Liver (tissue), 9 donors: Measurements from ENCODE around the gene UBE2E2. TPM values are rescaled to one million over a fixed set of nuclear protein-coding genes. Genes with fewer than 3 reads are reported as not detected.

ENCODE experiments used
- DNase-seq: peaks from one replicate; pipeline ENCODE4 v3.0.0-alpha.2; 2017; ENCODE audit warnings: low spot score
- H3K27ac ChIP-seq, 2 donors: one replicate each; pipeline ENCODE4 v1.7.0; 2013; ENCODE audit warnings: inconsistent platforms in 2 of 2, low read length in 2 of 2, control low read depth in 1 of 2, low read depth in 1 of 2, mild to moderate bottlenecking in 1 of 2
- H3K27me3 ChIP-seq, 4 donors: one replicate each; pipeline versions ENCODE4 v1.6.1 to v1.7.0; 2013; ENCODE audit warnings: low read length in 3 of 4, inconsistent platforms in 1 of 4, mild to moderate bottlenecking in 1 of 4, moderate library complexity in 1 of 4; ENCODE audit not compliant: control insufficient read depth in 4 of 4, insufficient read depth in 4 of 4
- H3K36me3 ChIP-seq, 4 donors: one replicate each; pipeline versions ENCODE4 v1.6.1 to v1.7.0; 2013; ENCODE audit warnings: low read length in 3 of 4, mild to moderate bottlenecking in 3 of 4, low read depth in 1 of 4, moderate library complexity in 1 of 4; ENCODE audit not compliant: control insufficient read depth in 4 of 4, insufficient read depth in 3 of 4
- H3K4me1 ChIP-seq, 4 donors: one replicate each; pipeline versions ENCODE4 v1.6.1 to v1.7.0; 2013; ENCODE audit warnings: low read length in 3 of 4, mild to moderate bottlenecking in 3 of 4, moderate library complexity in 1 of 4; ENCODE audit not compliant: control insufficient read depth in 4 of 4, insufficient read depth in 4 of 4
- H3K4me3 ChIP-seq, 3 donors: one replicate each; pipeline versions ENCODE4 v1.6.1 to v1.7.0; 2013; ENCODE audit warnings: low read length in 3 of 3, control low read depth in 1 of 3, low read depth in 1 of 3, mild to moderate bottlenecking in 1 of 3
- H3K9ac ChIP-seq, 2 donors: one replicate each; pipeline ENCODE4 v1.7.0; 2013; ENCODE audit warnings: low read length in 2 of 2, mild to moderate bottlenecking in 2 of 2, moderate library complexity in 2 of 2, control low read depth in 1 of 2, low read depth in 1 of 2
- H3K9me3 ChIP-seq, 4 donors: one replicate each; pipeline versions ENCODE4 v1.6.1 to v1.7.0; 2013; ENCODE audit warnings: low read length in 3 of 4; ENCODE audit not compliant: control insufficient read depth in 4 of 4
- EGR1 ChIP-seq, 2 donors: IDR thresholded peaks; 2 replicates each; pipeline ENCODE4 v1.6.1; 2016 to 2018; ENCODE audit warnings: antibody characterized with exemption in 2 of 2, low read depth in 2 of 2
- FOXA1 ChIP-seq: IDR thresholded peaks from 2 replicates; pipeline ENCODE4 v1.6.1; 2016; ENCODE audit warnings: antibody characterized with exemption
- FOXA2 ChIP-seq: IDR thresholded peaks from 2 replicates; pipeline ENCODE4 v1.6.1; 2016; ENCODE audit warnings: antibody characterized with exemption
- GABPA ChIP-seq, 2 donors: IDR thresholded peaks in 1 of 2; conservative IDR thresholded peaks in 1 of 2; 2 replicates each; pipeline ENCODE4 v1.6.1; 2016; ENCODE audit warnings: antibody characterized with exemption in 2 of 2, mild to moderate bottlenecking in 1 of 2, moderate library complexity in 1 of 2
- HNF4A ChIP-seq, 2 donors: conservative IDR thresholded peaks; 2 replicates each; pipeline ENCODE4 v1.6.1; 2016; ENCODE audit warnings: antibody characterized with exemption in 2 of 2, mild to moderate bottlenecking in 2 of 2
- HNF4G ChIP-seq: IDR thresholded peaks from 2 replicates; pipeline ENCODE4 v1.6.1; 2016; ENCODE audit warnings: antibody characterized with exemption
- JUND ChIP-seq, 2 donors: IDR thresholded peaks; 2 replicates each; pipeline ENCODE4 v1.6.1; 2016; ENCODE audit warnings: antibody characterized with exemption in 2 of 2
- NR2F2 ChIP-seq: IDR thresholded peaks from 2 replicates; pipeline ENCODE4 v1.6.1; 2016; ENCODE audit warnings: antibody characterized with exemption
- RAD21 ChIP-seq, 2 donors: IDR thresholded peaks; 2 replicates each; pipeline ENCODE4 v1.6.1; 2016; ENCODE audit warnings: antibody characterized with exemption in 2 of 2, mild to moderate bottlenecking in 2 of 2
- RXRA ChIP-seq, 2 donors: IDR thresholded peaks; 2 replicates each; pipeline ENCODE4 v1.6.1; 2017 to 2018; ENCODE audit warnings: antibody characterized with exemption in 2 of 2, mild to moderate bottlenecking in 1 of 2
- SP1 ChIP-seq: IDR thresholded peaks from 2 replicates; pipeline ENCODE4 v1.6.1; 2018; ENCODE audit warnings: antibody characterized with exemption, mild to moderate bottlenecking
- TAF1 ChIP-seq: conservative IDR thresholded peaks from 2 replicates; pipeline ENCODE4 v1.6.1; 2016; ENCODE audit warnings: antibody characterized with exemption, mild to moderate bottlenecking
- WGBS: extraction: QIAGEN DNeasy Blood & Tissue Kit; methylation state at CpG from one replicate; pipeline ENCODE4 v1.1.7; 2013; 5-methylcytosine and 5-hydroxymethylcytosine counted together
- polyA plus RNA-seq, 2 donors: library from polyadenylated mRNA; stranded (reverse) in 1 of 2; unstranded in 1 of 2; fragments of 200-250 nt in 1 of 2; fragments of >200 nt in 1 of 2; fragmentation: Nextera tagmentation in 1 of 2; extraction: Ambion mirVana in 1 of 2; gene quantifications; one replicate each; pipeline versions ENCODE4 v1.2.1 to v1.2.3, GENCODE V29; 2013 to 2015
- total RNA-seq, 2 donors: library from RNA; depleted of rRNA; stranded (reverse); fragments of >200 nt; gene quantifications; one replicate each; pipeline ENCODE4 v1.2.3, GENCODE V29; 2014
- TF ChIP-seq, protein P1 (sequence below): IDR thresholded peaks from 2 replicates; pipeline ENCODE4 v1.6.1; 2016; ENCODE audit warnings: antibody characterized with exemption, mild to moderate bottlenecking
- TF ChIP-seq, protein P2 (sequence below): IDR thresholded peaks from 2 replicates; pipeline ENCODE4 v1.6.1; 2016; ENCODE audit warnings: antibody characterized with exemption
- TF ChIP-seq, protein P3 (sequence below): IDR thresholded peaks from 2 replicates; pipeline ENCODE4 v1.6.1; 2016; ENCODE audit warnings: antibody characterized with exemption
- TF ChIP-seq, protein P4 (sequence below): IDR thresholded peaks from 2 replicates; pipeline ENCODE4 v1.6.1; 2016; ENCODE audit warnings: antibody characterized with exemption
- TF ChIP-seq, protein P5 (sequence below): fragments of 150-350 bp; IDR thresholded peaks from 2 replicates; pipeline ENCODE4 v1.5.1; 2017; ENCODE audit warnings: improper control_type of control experiment, low read depth, low read length; ENCODE audit not compliant: missing input control
- donor health status: healthy.
- donor health status: healthy.
- donor health status: healthy.
- donor health status: healthy.
- donor health status: healthy.

Gene UBE2E2
- total and polyA plus RNA-seq, 4 donors, result 9.0 to 27.8 (median 16.8) TPM

DNA sequence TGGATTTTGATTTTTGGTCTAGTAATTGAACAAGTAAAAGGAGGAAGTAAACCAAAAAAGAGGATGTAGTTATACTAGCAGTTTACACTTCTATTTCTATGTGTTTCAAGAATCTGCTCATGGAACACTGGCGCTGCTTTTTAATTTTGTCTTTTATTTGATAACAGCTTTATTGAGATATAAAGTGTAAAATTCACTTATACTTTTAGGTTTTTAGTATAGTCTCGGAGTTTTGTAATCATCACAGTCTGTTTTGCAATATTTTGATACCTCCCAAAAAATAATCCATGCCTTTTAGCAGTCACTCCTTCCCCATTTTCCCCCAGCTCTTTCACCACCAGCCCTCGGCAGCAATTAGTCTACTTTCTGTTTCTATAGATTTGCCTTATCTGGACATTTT lies 18.0 kb downstream of the UBE2E2 start:
- no peak overlapping the region for H3K9ac ChIP-seq
- 78% methylated on average over 3 of the region's 3 CpGs for WGBS

DNA sequence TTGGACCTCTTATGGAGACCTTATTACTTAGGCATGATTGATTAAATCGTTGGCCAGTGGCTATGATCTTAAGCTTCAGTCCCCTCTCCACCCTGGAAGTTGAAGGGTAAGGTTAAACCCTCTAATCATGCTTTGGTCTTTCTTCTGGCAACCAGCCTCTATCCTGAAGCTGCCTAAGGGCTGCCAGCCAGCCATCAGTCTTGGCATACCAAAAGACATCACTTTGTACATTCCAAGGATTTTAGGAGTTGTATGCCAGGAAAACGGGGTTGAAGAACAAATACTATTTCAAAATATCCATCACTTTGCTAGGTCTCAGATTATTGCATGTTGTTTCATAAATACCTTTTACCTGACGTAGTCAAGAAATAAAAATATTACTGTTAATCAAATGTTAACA lies 28.9 kb downstream of the UBE2E2 start:
- Histone ChIP-seq H3K9me3 (no peaks in the 10 kb centered on the region), H3K4me1 (peaks cover 0 to 1% (median 0%) of the 10 kb centered on the region in 4 donors), H3K36me3 (no peaks in the 10 kb centered on the region), H3K9ac (no peak overlapping the region), H3K27me3 (no peaks in the 10 kb centered on the region), H3K4me3 (no peak overlapping the region), H3K27ac (no peak overlapping the region)
- 84% methylated on average over 3 of the region's 3 CpGs for WGBS
- DNase-seq, result no peak
- TF ChIP-seq GABPA (IDR thresholded peaks at IDR 0.05 in 1 of 2, conservative IDR thresholded peaks at IDR 0.05 in 1 of 2) (no peak), HNF4G (no peak), EGR1 (IDR thresholded peaks at IDR 0.05; ENCODE audit: low read depth in 2 of 2) (no peak), FOXA1 (no peak), RAD21 (IDR thresholded peaks at IDR 0.05) (no peak), NR2F2 (no peak), TAF1 (no peak)
- TF ChIP-seq, protein P1, sequence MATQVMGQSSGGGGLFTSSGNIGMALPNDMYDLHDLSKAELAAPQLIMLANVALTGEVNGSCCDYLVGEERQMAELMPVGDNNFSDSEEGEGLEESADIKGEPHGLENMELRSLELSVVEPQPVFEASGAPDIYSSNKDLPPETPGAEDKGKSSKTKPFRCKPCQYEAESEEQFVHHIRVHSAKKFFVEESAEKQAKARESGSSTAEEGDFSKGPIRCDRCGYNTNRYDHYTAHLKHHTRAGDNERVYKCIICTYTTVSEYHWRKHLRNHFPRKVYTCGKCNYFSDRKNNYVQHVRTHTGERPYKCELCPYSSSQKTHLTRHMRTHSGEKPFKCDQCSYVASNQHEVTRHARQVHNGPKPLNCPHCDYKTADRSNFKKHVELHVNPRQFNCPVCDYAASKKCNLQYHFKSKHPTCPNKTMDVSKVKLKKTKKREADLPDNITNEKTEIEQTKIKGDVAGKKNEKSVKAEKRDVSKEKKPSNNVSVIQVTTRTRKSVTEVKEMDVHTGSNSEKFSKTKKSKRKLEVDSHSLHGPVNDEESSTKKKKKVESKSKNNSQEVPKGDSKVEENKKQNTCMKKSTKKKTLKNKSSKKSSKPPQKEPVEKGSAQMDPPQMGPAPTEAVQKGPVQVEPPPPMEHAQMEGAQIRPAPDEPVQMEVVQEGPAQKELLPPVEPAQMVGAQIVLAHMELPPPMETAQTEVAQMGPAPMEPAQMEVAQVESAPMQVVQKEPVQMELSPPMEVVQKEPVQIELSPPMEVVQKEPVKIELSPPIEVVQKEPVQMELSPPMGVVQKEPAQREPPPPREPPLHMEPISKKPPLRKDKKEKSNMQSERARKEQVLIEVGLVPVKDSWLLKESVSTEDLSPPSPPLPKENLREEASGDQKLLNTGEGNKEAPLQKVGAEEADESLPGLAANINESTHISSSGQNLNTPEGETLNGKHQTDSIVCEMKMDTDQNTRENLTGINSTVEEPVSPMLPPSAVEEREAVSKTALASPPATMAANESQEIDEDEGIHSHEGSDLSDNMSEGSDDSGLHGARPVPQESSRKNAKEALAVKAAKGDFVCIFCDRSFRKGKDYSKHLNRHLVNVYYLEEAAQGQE, result no peak
- TF ChIP-seq, protein P2, sequence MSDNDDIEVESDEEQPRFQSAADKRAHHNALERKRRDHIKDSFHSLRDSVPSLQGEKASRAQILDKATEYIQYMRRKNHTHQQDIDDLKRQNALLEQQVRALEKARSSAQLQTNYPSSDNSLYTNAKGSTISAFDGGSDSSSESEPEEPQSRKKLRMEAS, result no peak
- TF ChIP-seq, protein P3, sequence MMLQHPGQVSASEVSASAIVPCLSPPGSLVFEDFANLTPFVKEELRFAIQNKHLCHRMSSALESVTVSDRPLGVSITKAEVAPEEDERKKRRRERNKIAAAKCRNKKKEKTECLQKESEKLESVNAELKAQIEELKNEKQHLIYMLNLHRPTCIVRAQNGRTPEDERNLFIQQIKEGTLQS, result no peak
- TF ChIP-seq, protein P4, sequence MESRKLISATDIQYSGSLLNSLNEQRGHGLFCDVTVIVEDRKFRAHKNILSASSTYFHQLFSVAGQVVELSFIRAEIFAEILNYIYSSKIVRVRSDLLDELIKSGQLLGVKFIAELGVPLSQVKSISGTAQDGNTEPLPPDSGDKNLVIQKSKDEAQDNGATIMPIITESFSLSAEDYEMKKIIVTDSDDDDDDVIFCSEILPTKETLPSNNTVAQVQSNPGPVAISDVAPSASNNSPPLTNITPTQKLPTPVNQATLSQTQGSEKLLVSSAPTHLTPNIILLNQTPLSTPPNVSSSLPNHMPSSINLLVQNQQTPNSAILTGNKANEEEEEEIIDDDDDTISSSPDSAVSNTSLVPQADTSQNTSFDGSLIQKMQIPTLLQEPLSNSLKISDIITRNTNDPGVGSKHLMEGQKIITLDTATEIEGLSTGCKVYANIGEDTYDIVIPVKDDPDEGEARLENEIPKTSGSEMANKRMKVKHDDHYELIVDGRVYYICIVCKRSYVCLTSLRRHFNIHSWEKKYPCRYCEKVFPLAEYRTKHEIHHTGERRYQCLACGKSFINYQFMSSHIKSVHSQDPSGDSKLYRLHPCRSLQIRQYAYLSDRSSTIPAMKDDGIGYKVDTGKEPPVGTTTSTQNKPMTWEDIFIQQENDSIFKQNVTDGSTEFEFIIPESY, result no peak

More for the DNA sequence above, 18.0 kb downstream of the UBE2E2 start:
- Histone ChIP-seq H3K27ac (no peak overlapping the region), H3K36me3 (no peaks in the 10 kb centered on the region), H3K9me3 (no peaks in the 10 kb centered on the region), H3K4me1 (peaks cover 0 to 12% (median 5%) of the 10 kb centered on the region in 4 donors), H3K27me3 (no peaks in the 10 kb centered on the region), H3K4me3 (no peak overlapping the region)
- no peak for DNase-seq
- TF ChIP-seq HNF4A (conservative IDR thresholded peaks at IDR 0.05) (no peak), SP1 (no peak), HNF4G (no peak), EGR1 (IDR thresholded peaks at IDR 0.05; ENCODE audit: low read depth in 2 of 2) (no peak), NR2F2 (no peak), FOXA2 (no peak), RXRA (IDR thresholded peaks at IDR 0.05) (no peak), RAD21 (IDR thresholded peaks at IDR 0.05) (no peak), TAF1 (no peak), FOXA1 (no peak), JUND (IDR thresholded peaks at IDR 0.05) (no peak)
- TF ChIP-seq, protein P5, sequence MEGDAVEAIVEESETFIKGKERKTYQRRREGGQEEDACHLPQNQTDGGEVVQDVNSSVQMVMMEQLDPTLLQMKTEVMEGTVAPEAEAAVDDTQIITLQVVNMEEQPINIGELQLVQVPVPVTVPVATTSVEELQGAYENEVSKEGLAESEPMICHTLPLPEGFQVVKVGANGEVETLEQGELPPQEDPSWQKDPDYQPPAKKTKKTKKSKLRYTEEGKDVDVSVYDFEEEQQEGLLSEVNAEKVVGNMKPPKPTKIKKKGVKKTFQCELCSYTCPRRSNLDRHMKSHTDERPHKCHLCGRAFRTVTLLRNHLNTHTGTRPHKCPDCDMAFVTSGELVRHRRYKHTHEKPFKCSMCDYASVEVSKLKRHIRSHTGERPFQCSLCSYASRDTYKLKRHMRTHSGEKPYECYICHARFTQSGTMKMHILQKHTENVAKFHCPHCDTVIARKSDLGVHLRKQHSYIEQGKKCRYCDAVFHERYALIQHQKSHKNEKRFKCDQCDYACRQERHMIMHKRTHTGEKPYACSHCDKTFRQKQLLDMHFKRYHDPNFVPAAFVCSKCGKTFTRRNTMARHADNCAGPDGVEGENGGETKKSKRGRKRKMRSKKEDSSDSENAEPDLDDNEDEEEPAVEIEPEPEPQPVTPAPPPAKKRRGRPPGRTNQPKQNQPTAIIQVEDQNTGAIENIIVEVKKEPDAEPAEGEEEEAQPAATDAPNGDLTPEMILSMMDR, result no peak
- TF ChIP-seq, protein P1, result no peak
